HG03025 (cell line): ENCODE results near the gene COL8A2.

Experiments used
- ATAC-seq: cut with Tn5 transposase; IDR thresholded peaks from one replicate; pipeline ENCODE4 v1.9.1; 2021; ENCODE audit warnings: mild to moderate bottlenecking, moderate library complexity; ENCODE audit not compliant: unreplicated experiment, low FRiP score

COL8A2 gene

DNA sequence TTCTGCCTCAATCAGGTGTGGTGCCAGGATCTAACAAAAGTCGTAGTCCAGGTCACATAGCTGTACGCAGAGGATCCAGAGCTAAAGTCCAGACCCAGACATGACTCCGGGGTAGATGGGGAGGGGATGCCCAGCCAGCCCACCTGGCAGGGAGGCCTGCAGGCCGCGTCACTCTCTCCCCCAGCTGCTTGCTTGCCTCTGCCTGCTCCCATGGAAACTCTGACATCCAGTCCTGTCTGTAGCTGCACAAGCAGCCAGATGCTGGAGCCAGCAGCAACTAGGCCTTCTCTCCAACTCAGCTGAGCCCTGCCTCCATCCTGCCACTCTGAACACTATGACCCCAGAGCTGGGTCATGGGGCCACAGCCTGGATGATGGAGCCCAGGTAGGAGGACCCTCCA is 8.1 kb downstream of the COL8A2 start:
- no peak for ATAC-seq

DNA sequence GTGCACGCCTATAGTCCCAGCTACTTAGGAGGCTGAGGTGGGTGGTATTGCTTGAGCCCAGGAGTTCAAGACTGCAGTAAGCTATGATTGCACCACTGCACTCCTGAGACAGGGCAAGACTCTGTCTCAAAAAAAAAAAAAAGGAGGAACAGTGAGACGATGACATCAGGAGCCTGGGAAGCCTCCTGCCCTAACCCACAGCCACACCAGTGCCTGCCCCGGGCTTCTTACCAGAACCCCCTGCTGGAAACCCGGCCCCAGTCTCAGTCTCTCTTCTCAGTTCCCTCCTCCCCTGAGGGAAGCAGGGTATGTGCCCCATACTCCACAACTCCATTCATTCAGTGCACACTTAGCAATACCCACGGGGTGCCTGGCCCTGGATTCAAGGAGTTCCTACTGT is 9.1 kb downstream of the COL8A2 start:
- no peak for ATAC-seq

DNA sequence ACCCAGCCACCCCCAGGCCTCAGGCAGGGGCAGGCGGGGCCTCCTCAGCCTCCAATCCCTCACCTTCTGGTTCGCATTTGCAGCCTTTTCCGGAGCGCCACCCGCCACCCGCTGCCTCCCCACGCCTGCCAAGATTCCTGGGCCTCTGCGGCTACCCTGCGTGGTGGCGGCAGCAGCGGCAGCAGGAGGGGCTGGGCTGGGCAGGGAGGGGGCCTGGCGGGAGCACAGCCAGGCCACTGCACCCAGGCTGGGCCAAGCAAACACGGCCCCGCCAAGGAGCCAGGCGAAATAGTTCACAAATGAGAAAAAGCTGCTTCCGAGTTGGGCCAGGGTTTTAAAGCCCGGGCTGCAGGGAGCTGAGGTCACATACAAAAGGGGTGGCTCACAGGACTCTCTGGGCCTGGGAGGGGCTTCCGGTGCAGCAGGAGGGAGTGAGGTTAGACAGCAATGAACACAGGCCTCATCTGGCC is 9.8 kb downstream of the COL8A2 start:
- ATAC-seq = no peak

DNA sequence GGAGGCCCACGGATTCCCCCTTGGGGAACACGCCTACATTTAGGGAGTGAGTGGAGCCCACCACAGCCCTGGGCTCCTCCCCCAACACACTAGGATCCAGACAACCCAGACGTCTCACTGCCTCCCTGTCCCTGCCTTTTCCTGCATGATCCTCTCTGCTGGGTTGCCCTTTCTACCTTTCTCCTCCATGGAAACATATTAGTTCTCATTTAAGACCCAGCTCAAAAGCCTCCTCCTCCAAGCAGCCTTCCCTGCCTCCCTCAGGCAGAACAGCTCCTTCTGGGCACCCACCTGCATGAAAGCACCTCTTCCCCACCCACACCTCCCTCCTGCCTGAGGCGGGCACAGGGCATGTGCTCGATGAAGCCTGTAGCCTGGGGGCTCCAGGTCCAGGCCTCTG is 10.7 kb downstream of the COL8A2 start:
- ATAC-seq = no peak

DNA sequence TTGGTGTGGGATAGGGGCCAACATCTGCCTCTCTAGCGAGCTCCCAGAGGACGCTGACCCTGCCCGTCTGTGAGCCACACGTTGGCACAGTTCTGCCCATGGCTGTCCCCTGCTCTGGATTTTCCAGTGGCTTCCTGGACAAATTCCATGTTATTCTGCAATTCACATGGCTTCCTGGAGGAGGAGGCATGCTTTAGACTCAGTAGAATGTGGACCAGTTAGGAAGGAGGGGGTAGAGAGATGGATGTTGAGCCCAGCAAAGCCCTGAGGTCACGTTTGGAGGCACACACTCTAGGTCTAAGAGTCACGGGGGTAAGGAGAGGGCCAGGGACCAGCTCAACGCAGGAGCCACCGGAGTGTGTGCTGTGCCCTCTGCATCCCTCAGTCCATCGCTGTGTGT is 12.2 kb downstream of the COL8A2 start:
- ATAC-seq = no peak

DNA sequence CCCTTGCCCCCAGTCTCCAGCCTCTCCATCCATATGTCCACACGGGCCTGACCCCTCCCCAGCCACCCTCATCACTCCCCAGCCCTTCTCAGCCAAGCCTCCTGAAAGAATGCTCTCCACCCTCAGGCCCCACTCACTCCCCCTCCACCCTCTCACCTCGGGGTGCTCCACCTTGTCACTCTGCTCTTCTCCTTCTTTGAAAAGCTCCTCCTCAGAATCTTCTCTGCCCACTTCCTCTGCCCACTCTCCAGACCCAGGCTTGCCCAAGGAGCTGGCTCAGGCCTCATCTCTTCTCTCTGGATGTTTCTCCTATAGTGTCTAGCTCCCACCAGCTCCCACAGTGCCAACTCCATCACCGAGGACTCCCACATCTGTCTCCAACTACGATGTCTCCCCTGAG is 13.9 kb downstream of the COL8A2 start:
- no peak for ATAC-seq

DNA sequence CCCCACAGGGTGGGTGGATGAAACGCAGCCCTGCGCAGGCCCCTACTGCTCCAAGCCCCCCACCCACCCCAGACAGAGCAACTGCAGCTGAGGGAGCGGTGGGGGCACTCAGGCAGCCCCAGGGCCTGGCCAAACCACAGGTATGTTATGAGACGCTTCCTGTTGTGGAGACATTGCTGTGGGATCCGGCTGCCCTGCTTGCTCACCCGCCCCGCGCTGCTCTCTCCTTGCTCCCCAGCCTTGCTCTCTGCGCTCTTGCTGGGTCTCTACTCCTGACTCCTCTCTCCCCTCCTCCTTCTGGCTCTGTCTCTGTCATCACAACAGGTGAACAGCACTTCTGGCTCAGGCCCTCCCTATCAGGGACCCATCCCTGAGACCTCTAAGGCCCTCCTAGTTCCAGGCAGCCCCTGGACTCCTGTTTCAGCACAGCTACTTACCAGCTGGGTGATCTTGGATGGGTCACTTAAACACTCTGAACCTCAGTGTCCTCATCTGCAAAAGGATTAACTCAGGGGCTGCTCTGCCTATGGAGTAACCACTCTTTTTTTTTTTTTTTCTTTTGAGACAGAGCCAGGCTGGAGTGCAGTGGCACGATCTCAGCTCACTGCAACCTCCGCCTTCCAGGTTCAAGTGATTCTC is 15.9 kb downstream of the COL8A2 start:
- no peak for ATAC-seq

DNA sequence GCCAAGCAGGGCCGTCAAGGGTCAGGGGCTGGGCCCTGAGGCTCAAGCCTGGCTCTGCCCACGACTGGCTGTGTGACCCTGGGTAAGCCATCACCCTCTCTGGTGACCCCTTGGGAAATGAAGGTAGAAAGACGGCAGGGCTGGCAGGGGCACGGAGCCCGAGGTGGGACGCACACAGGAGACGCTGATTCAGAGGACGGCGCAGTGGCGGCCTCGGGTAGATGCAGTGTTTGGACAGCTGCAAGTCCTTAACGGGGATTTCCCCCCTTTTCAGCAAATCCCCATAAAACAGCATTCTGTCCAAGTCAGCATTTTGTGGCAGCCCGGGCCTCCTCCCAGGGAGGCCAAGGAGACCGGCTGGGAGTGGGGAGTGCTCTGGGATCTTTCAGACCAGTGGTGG is 16.7 kb downstream of the COL8A2 start:
- no peak for ATAC-seq

DNA sequence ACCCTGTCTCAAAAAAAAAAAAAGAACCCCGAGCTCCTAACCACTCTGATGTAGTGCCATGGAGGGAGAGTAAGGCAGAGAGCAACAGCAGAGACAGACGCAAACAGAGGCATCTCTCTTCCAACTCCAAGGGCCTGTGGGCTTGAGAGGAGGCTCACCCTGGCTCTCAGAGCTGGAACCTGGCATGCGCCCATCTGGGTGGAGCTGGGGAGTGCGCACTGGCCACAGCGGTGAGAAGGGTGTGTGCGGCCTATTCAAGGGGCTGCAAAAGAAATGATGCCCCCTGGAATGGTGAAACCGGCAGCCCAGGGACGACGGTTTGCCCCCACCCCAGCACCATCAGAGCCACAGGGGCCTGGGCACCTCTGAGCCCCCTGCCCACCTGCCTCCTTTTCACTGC is 17.6 kb downstream of the COL8A2 start:
- no peak for ATAC-seq

DNA sequence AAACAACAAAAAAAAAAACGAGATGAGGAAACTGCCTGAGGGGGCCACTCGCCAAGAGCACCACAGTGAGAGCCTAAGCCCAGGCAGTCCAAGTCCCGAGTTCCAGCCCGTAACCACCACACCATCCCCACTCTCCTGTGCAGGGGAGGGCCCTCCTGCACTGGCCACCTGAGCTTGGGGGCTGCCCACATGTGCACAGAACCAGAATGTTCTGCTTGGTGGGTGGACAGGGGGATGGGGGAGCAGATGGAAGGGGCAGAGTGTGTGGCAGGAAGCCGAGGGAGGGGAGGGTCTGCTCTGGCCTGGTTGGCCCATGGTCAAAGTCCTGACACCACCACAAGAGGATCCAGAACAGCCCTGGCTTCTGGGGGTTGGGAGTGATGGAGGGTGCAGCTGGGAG is 18.8 kb downstream of the COL8A2 start:
- ATAC-seq = no peak

DNA sequence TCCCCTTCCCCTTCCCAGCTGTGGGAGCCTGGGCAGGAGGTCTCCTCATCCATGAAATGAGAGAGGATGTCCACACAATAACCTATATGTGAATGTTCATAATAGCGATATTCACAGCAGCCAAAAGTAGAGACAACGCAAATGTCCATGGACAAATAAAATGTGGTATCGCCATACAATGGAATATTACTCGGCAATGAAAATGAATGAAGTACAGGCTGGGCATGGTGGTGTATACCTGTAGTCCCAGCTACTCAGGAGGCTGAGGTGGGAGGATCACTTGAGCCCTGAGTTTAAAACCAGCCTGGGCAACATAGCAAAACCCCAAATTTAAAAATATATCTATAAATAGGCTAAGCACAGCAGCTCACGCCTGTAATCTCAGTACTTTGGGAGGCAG is 23.5 kb downstream of the COL8A2 start:
- ATAC-seq = no peak

DNA sequence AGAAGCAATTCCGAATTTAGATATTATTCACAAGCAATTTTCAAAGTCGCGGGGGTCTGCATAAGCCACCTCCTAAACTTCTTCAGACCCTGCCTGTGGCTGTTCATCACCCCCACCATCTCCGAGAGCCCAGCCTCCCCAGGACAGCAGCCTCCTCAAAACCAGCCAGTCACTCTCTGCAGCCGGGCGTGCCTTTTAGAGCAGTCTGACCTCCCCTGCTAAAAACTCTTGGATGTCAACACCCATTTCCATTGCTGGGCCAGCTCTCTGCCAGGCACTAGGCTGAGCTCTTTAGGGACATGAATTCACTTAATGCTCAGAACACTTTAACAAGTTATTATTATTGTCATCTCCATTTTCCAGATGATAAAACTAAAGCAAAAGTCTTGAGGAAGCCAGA is 24.6 kb downstream of the COL8A2 start:
- no peak for ATAC-seq

DNA sequence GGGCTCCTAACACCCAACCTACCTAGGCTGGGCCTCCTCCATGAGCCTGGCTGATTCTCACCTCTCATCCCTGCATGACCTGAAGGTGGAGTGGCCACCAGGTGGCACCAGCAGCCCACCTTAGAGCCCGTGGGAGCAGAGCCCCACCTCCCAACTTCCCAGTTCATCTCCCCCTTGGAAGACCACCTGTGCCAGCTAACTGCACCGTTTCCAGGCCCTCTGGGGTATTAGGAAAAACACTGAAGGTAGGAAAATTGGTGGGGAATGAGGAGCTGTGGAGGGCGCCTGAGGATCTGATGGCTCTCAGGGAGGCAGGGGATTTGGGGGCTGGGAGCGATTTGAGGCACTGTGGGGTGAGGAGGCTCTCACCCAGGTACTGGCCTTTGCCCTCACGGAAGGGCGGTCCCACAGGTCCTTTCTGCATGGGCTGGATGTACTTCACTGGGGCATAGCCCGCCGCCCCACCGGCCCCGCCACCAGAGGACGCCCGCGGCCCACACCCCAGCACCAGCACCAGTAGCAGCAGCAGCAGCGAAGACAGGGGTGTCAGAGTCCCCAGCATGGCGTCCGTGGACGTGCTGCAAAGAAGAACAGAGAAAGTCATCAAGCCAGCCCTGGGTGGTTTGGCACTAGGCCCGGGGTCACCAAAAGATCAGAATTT is 25.2 kb downstream of the COL8A2 start:
- no peak for ATAC-seq

DNA sequence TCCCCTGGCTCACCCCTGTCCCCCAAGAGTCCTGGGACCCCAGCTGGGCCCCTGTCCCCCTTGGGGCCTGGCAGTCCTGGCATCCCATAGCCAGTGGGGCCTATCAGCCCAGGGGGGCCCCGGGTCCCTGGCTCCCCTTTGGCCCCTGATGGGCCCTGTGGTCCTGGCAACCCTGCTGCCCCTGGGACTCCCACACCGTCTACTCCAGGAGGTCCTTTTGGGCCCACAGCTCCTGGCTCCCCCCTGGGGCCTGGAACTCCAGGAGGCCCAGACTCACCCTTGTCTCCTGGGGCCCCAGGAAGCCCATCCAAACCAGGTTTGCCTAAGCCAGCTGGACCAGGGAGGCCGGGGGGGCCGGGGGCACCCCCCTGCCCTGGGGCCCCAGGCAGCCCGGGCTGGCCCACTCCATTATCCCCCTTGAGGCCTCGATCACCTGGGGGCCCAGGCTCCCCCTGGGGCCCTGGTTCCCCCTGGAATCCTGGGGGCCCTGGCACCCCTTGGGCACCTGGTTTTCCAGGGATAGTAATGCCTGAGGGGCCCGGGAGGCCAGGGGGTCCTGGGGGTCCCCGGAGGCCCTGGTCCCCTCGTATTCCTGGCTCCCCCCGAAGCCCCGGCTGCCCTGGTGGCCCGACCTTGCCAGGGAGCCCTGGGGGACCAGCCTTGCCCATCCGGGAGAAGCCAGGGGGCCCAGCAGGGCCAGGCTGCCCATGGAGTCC is 26.2 kb downstream of the COL8A2 start:
- no peak for ATAC-seq

DNA sequence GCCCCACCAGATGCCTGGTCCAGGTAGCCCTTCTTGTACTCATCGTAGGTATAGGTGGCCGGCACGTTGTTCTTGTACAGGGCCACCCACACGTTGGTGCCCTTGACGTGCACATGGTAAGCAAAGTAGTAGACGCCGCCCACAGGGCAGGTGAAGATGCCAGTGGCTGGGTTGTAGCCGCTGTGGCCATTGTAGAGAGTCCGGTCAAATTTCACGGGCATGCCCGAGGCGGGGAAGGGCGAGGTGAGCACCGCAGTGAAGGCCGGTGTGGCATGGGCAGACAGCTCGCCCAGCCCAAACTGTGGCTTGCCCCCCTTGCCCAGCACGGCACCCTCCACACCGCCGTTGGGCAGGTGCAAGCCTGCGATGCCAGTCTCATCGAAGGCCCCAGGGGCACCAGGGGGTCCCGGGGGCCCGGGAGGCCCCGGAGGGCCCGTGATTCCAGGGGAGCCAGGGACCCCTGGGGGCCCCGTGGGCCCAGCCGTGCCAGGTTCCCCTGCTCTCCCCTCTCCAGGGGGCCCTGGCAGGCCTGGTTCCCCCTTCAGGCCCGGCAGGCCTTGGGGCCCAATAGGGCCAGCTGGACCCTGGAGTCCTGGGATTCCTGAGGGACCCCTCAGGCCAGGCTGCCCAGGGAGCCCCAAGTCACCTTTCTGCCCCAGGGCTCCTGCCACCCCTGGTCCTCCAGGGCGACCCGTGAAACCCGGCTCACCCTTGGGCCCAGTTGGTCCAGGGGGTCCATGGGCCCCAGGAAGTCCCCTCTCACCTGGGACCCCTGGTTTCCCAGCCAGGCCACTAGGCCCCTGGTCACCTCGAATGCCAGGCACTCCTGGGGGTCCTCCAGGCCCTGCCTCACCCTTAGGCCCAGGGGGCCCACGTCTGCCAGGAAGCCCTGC is 27.1 kb downstream of the COL8A2 start:
- no peak for ATAC-seq

DNA sequence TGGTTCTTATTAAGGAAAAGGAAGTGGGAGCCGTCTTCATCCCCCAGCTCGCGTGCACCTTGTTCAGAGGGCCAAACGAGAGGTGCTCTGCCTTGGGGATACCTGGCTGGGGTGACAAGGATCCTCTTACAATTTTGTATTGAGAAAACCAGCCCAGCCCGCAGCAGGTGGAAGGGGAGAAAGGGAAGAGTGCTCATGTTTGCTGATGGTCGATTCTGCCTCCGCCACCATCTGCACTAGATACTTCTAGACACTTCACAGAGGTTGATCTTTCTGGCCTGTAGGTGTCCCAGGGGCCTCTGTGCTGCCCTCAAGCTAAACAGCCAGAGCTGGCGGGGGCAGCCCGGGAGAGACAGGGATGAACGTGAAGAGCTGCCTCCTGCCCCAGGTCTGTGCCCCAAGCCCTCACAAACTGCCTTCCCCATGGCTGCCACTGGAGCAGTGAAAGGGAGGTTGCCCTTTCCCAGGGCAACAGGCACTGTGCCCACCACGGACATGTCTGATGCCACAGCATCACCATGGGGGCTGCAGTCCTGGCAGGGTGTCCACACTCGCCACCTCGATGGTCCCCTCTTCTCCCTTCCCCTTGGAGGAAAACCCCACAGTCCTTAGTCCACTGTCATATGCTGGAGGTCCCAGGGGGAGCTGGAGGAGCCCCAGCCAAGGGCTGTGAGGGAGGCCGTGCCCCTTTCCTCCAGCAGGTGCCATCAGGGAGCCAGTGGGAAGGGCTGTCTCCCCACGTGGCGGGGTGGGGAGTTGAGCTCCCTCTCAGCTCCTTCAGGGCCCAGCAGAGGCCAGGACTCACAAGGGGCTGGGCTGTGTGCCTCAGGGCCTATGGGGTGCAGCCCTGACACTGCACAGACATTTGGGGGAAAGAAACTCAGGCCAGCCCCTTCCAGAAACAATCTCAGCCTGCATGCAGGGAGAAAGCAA is 28.3 kb downstream of the COL8A2 start:
- ATAC-seq = no peak

DNA sequence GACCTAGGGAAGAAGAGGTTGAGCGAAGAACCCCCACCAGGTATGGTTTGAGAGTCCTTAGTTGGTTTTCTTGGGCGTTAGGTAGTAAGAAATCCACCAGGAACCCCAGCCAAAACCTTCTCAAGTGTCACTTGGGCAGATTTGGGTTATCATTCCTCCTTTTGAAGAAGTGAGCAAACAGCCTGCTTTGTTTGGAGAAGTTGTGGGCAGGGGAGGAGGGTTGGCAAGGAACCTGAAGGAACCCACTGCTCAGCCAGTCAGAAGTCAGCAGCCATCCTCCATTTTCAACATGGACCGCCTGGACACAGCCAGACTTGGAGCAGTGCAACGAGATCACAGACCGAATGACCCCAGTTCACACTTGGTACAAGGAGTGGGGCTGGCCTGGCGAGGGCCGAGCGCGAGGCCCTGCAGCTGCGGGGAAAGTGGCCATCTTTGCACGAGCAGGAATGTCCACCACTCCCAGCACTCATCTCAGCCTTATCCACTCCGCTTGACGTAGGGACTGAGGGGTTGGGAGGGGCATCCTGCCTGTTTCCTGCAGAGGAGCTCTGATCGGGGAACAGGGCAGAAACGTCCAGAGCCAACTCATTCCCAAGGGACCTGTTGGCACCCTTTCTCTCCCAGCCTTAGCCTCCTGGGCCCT is 29.1 kb downstream of the COL8A2 start:
- no peak for ATAC-seq

DNA sequence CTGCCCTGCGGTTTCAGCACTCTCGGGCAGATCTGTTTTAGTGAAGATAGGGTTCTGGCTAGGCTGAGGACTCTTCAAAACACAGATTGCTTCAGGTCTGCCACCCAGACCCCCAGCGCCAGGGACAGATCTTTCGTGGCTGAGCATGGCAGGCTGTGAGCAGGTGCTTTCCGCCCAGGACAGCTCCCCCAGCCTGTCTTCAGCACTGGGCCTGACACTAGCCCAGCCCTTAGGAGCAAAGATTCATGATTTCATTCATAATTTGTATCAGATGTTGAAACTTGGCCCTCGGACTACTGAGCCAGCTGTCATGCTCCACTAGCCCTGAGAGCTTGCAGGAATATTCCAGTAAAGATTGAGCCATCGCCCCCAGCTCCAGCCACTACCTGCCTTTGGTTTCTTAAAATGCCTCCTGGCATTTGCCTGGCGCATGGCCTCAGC is 30.4 kb downstream of the COL8A2 start:
- no peak for ATAC-seq

DNA sequence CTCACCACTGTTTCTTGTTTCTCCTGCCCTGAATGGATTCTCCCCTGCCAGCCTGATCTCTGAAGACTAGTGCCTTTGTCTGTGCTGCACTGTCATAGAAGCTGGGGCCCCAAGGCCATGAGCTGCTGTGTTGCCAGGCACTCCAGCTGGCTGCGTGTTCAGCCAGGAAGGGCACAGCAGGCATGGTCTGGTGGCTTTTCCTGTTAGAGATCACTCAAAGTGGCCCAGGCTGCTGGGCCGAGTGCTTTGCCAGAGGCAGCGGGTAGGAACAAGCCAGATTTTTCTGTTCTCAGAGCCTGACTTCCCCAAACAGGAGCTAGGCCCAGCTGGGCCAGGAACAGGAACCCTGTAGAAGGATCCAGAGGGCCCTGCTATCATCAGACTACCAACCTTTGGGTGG is 31.1 kb downstream of the COL8A2 start:
- no peak for ATAC-seq
